Motor neuron (in vitro differentiated cells): ENCODE results near the gene PRKRA. TPM values are rescaled to one million over a fixed set of nuclear protein-coding genes. Genes with fewer than 3 reads are reported as not detected.

Source experiments
- total RNA-seq, 8 experiments: library from RNA; unstranded; fragments of 300-600 nt; gene quantifications; 2 replicates each; pipeline versions ENCODE4 v1.2.3 to v1.2.4, GENCODE V29; 2022

Gene PRKRA
- total RNA-seq, 8 experiments from 2014 or later: 28.6 to 74.0 (median 63.6) TPM

Other genes with a start within 250 kb of the PRKRA start
- 10 to 100 TPM in 1 of 8 experiments, 1 to 10 TPM in 7; 1.8 to 12.0 (median 4.5) TPM for gene PJVK, start 203 bp upstream of the PRKRA start, total RNA-seq
- 10 to 100 TPM; 13.5 to 48.3 (median 25.4) TPM for gene FKBP7, start 27.4 kb upstream of the PRKRA start, total RNA-seq
- 10 to 100 TPM in 2 of 8 experiments, 1 to 10 TPM in 6; 6.0 to 20.0 (median 8.5) TPM for gene PLEKHA3, start 29.3 kb upstream of the PRKRA start, total RNA-seq